NOMO-1 (cell line): Measurements from ENCODE around the gene ACTR1A.
"Not testable (repeated sequence)": the region's sequence is repeated elsewhere in the genome, so short reads cannot be mapped to it uniquely, and the experiment has no call there.

ENCODE experiments used
- DNase-seq, 2 experiments: peaks; one replicate each; lab custom pipeline; 2025; ENCODE audit not compliant: unreplicated experiment in 2 of 2; lab: John Stamatoyannopoulos, UW

Gene ACTR1A

DNA sequence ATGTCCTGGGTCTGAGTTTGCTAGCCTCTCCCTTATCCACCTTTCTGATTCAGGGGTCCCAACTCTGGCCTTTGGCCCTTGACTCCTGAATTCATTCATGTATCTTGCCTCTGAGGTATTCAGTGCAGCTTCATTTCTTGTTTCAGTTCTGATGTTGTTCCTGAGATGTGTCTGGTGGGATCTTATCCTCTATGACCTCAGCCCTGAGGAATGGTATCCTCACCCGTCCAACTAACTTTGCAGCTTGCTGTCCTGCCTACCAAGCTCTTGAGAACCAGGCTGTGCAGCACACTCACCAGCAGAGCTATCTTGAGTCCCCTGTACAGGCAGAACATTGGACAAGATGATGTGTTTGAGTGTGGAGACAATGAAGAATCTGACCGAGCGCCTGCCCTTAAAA, 15.0 kb upstream of the ACTR1A start:
- no peak for DNase-seq

DNA sequence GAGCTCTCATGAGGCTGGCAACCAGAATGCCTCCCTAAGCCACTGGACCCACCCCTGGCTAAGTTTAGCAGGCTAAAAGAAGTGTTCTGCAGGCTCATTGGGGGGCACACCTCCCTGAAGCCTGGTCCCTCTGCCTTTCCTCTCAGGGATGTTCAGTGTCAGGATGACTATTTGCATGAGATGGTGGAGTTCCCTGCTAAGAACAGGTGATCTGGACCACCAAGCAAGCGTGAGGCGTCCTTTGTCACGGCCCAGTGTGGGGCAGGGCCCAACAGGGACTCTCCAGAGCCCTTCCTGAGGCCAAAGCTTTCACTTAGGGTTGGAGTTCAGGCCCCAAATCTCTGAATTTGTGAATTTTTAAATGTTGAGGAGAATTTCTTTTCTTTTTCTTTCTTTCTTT, 13.2 kb upstream of the ACTR1A start:
- DNase-seq, result no peak

DNA sequence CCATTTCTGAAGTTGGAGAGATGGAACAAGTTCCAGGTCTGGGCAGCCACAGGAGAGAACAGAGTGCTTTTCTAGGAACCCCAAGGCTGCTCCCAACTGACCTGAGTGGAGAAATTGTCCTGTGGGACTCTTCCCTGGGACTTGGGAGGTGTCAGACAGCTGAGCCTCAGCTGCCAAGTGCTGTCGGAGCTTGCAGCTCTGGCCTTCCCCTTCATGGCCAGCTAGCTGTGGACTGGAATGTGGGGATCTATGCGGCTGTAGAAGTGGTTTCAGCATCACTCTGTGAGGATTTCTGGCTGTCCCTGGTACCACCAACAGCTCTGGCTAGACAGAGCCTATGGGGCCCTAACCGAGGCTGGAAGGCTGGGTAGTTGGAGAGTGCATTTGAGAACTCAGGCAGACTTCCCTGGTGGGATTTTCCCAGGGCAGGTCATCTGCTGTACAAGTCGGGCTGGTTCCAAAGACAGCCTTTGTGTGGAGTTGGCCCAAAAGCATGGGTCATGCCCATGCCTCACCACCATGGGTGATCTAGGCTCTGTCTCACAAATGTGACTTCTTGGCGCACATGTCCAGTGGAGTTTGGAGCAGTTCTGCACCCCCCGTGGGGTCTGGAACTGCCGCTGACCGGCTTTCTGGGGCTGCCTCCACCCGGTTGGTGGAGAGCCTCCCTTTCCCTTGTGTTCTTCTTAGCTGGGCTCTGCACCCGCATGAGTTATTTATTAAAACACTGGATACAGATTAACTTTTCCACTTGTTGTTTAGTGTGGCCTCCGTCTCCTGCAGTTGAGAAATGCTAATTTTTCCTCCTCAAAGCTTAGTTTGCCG, 12.2 kb upstream of the ACTR1A start:
- no peak for DNase-seq

DNA sequence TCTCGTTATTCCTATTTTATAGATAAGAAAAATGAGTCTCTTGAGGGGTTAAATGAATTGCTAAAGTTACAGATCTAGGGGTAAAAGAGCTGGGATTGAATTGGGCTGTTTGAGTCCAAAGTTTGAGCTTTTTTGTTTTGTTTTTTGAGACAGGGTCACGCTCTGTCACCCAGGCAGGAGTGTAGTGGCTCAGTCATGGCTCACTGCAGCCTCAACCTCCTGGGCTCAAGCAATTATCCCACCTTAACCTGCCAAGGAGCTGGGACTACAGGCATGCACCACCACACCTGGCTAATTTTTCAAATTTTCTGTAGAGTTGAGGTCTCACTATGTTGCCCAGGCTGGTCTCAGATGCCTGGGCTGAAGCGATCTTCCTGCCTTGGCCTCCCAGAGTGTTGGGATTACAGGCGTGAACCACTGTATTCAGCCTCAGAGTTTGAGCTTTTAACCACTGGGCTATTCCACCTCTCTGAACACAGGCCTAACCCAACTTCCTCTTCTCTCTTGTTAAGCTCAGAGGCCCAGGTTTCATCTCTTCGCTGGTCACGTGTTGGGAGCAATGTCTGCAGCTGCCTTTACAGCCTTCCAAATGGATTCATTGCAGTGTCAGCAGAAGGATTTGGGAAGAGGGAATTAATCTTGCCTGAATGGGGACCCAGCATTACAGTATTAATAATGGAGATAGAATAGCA, 9.2 kb upstream of the ACTR1A start:
- DNase-seq, result peak; percentile 61 to 79

DNA sequence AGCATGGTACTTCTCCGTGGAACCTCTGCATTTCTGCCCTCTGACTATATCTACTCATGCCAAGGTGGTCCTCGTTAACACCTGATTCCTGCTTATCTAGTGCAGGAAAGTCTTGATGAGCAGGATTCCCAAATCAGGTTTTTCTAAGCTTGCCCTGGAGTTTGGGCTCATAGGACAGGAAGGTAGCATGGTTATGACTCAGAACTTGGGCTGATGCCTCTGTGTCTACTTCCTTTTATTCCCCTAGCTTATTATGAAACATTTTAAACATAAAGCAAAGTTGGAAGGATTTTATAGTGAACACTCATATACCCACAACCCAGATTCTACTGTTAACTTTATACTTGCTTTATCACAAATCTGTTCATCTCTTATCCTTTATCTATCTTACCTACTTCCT, 6.9 kb upstream of the ACTR1A start:
- DNase-seq, result peak; percentile 43 to 84

DNA sequence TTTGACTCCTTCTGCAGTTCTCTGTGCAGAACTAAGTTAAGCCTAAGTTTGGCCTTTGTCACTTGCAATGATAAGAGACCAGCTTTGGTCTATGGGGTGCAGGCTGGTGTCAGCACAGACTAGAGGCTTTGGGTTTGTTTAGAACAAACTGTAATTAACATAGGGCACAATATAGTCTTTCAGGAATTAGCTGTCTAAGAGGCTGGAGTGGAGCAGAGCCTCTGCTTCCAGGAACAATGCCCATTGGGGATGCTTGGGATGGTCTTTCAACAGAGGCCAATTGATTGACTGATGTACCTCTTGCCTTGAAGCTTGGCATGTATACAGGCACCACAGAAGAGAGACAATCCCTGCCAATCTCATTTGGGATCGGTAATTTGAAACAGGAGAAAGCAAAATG, 6.0 kb upstream of the ACTR1A start:
- no peak for DNase-seq

DNA sequence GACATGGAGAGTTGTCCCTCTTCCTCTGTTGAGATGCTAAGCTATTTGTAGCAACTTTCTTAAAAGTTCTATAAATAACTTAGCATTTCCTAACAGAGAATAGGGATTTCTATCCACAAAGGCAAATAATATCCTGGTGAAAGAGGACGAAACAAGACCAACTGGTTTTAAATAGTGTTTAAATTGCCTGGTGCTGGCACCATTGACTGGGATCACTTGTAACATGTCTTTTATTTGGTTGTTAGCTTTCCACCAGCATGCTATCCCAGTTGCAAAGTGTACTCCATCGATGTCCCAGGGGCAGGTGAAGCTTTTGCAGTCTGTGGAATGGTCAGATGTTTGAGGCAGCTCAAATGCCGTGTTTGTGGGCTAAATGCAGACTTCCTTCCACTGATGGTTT, 5.0 kb upstream of the ACTR1A start:
- DNase-seq, result no peak

DNA sequence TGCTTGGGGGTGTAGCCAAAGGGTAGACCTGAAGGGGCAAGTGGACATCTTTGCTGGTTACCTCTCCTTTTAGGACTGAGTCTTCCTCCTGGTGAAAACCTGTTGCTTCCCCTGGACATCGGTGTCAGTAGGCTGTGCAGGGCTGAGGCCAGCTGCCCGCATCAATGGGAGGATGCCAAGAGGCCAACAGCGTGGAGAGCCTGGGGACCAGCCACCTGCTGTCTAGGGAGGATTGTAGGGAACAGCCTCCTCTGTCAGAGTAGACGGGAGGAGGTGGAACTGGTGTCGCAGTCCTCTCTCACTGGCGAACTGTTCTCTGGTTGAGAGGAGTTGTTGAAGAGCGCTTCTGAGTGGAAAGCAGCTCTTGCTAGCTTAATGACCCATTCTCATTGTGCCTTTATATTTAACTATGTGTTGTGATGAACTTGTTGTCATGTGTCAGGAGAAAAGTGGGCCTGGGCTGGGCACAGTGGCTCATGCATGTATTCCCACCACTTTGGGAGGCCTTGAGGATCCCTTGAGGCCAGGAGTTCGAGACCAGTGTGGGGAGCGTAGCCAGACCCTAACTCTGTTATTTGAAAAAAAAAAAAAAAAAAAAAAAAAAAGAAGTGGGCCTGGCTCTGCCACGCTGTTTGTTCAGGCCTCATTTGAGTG, 3.1 kb upstream of the ACTR1A start:
- no peak for DNase-seq

DNA sequence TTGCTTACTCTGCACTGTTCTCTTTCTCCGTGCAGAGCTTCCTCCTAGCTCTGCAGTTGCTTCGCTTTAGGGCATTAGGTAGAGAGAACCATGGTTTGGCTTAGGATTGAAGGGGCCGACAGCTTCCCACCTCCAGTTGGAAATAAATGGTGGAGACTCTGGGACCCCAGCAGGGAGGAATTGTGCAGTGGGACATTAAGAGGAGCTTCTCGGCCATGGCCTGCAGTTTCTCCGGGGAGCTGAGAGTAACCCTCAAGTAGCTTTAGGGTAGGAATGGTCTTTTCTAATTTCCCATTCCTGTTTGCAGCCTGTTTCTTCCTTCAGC, 2.4 kb upstream of the ACTR1A start:
- DNase-seq, result no peak

DNA sequence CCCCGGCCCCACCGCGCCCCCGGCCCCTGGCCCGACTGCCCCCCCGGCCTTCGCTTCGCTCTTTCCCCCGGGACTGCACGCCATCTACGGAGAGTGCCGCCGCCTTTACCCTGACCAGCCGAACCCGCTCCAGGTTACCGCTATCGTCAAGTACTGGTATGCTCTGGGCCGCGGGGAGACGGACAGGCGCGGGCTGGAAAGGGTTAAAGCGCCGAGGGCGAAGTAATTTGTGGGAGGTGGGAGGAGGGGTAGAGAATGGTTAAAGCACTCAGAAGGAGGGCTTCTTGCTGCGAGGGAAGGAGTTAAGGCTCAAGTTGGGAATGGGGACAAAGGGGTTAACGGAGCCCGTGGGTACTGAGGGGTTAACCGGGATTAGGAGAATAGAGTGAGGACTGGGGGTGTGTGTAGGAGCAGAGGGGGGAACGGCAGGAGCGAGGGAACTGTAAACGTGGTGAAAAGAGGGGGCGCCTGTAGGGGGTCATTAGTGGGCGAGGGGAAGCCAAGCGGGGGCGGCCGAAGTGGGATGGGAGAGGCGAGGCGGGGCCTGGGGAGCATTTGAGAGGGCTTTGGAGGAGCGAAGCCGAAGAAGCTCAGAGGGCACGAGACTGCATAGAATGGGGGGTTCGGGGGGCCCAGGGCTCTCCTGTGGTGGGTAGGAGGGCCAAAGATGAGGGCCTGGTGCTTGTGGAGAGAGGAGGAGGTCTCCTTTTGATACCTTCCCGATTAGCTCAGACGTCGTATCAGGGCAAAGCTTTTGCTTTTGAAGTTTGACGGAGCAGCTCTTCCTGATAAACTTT, 1.9 kb upstream of the ACTR1A start:
- DNase-seq, result peak; percentile 36 to 82

DNA sequence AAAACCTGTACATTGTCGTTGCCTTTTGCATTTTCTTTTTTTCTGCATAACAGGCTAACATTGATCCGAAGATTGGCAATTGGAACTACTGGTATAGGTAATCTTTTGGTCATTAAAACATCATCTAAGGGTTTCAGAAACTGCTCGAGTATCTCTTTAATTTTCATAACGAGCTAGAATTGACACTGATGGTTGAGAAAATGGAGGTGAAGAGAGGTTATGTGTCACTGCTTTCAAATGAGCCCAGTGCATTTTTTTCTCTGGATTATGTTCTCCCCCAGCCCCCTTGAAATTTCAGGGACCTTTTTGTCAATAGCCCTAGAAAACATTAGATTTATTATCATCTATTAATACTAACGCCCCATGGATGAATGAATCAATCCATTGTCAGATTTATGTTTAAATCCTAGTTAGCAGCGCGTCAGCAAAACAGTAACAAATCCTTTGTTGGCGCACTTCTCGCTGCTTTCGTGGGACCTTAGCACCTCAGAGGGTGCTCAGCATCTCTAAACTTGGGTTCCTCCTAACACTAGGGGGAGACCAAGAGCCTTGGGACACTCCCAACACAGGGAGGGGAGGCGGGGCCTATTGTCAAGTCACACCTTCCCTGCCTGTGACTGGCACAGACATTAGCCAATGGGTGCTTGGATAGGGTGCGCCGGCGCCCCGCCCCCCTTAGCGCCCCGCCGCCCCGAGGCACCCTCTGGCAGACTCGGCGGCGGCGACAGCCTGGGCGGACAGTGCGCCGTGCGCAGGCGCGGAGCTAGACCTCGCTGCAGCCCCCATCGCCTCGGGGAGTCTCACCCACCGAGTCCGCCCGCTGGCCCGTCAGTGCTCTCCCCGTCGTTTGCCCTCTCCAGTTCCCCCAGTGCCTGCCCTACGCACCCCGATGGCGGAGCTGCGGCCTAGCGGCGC, 1.0 kb upstream of the ACTR1A start, which contains the start of gene SUFU:
TSS of gene SUFU (plus strand) at position 709 of the 915 bp plus-strand sequence. CDS start at position 890, 181 bp downstream.
- DNase-seq, result peak; percentile 91 to 97

DNA sequence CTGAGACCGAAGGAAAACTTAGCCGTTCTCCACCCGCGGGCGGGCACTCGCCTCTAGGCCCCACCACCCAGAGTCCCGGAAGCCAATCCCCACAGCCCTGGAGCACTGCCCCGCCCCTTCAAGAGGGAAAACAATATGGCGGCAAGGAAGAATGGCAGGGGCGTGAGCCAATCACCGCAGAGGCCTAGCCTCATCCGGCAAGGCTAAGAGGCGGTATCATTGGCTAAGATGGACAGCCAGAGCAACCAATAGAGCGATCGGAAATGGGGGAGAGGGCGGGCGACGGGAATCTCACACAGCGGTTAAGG, 529 bp downstream of the ACTR1A start:
- peak; percentile 98 to 99 for DNase-seq

DNA sequence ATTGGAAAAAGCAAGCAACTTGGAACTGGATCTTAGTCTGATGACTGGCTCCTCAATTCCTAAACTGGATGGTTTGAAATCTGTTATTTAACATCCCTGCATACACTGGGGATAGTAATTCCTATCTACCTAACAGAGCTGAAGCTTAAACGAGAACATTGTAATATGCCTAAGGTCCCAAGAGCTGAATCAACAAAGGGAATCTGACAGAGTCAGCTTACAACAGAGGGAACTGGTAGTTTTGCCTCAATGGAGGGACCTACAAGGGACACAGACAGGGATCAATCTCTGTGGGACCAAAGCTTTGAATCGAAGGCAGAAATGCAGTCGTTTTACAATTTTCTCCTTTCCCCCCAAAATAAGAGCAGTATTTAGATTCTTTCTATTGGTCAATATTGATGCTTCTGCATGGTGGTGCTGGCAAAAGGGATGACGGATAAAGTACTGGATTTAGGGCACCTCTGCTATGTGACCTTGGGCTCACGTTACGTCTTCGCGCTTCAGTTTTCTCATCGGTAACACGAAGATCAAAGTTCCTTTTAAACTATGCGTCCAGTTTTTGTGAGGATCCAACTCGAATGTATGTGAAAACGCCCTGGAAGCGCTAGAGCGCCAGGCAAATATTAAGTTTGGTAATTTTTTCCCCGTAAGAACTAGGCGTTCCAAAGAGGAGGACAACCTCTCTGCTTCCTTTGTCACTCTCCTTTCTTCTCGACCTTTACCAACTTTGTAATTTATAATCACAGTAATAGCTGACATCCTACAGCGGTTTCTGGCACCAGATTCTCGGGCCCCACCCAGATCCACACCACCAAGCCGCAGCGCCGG, 1.1 kb downstream of the ACTR1A start:
- no peak for DNase-seq

DNA sequence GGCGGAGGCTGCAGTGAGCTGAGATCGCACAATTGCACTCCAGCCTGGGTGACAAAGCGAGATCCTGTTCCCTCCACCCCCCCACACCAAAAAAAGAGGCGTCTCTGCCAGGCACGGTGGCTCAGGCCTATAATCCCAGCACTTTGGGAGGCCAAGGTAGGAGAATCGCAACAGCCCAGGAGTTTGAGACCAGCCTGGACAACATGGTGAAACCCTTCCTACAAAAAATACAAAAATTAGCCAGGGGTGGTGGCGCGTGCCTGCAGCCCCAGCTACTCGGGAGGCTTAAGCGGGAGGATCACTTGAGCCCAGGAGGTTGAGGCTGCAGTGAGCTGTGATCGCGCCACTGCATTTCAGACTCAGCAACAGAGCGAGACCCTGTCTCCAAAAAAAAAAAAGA, 1.8 kb downstream of the ACTR1A start:
- DNase-seq, result not testable (repeated sequence)

DNA sequence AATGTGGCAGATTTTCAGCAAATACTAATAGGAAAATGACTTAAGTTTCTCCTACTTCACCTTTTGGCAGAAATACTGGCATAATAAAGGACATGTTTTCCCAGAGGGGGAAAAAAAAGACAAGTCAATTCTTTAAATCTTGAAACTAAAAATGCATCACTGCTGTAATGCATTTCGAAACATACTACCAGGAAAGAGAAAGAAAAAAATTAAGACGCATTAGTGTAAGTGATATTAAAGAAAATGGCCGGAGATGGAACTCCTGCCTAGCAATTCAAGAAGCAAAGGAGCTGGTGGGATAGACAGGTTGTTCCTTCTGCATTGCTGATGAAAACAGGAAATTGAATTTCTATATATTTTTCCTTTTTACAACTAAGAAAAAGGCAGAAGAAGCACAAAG, 3.2 kb downstream of the ACTR1A start:
- DNase-seq, result no peak

DNA sequence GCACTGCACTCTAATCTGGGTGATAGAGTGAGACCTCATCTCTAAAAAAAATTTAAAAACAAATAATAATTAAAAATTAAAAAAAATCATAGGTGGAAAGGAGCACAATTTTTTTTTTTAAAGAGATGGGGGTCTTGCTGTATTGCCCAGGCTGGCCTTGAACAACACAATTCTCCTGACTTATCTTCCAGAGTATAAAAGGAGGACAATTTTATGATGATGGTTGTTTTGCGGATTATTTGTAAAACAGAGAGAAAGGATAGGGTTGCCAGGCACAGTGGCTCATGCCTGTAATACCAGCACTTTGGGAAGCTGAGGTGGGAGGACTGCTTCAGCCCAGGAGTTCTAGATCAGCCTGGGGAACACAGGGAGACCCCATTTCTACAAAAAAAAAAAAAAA, 5.0 kb downstream of the ACTR1A start:
- no peak for DNase-seq

DNA sequence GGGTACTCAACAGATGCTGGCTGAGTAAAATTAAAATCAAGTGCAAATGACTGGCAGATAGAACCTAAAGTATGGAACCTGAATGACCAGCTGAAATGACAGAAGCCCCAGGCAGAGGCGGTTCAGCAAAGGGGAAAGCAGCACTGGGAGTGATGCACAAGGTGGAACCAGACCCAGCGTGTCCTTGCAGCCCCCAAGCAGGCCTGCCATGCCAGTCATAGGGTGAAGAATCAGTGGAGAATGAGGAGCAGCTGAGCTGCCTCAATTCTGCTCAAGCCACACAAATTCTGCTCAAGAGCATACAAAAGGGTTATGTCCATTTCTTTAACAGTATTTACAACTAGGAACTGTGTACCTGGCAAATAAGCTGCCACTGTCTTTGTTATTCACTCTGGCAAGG, 8.7 kb downstream of the ACTR1A start:
- DNase-seq, result no peak

DNA sequence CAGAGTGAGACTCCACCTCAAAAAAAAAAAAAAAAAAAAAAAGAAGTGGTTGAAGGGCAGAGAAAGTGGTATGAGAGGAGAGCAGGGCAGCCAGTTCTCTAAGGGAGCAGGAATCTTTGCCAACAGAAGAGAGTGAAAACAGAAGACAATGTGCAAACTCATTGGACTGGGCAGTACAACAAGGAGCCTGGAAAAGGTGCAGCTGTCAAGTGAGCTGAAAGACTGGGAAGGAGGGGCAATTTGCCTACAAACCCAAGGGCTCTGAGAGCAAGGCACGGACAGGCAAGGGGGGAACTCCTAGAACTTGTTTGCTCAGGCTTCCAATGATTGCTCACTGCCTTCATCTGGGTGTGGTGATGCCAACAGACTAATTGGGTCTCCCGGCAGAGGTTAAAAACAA, 9.5 kb downstream of the ACTR1A start:
- no peak for DNase-seq

DNA sequence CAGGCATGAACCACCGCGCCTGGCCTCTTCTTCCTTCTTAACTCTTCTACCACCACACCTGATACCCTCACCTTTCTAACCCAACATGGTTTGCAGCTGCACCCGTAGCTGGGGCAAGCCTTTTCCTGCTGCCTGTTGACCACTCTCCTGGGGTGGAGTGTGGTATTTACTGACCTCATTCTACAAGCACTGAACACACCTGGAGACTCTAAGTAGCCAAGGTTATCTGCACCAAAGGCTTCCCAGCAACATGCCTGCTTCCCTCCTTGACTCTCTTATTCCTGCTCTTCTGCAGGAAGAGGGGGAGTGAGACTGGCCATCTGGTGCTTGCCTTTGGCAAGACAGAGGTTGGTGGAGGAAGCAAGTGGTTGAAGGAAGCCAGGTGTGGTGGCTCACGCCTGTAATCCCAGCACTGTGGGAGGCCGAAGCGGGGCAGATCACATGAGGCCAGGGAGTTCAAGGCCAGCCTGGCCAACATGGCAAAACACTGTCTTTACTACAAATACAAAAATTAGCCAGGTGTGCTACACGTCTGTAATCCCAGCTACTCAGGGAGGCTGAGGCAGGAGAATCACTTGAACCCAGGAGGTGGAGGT, 10.1 kb downstream of the ACTR1A start:
- no peak for DNase-seq
